OCI-LY7 (cell line): Measurements from ENCODE around the gene IMPA2. TPM values are rescaled to one million over a fixed set of nuclear protein-coding genes. Genes with fewer than 3 reads are reported as not detected.

Experiments
- BruUV-seq: library from RNA; stranded (reverse); fragments of 400-500 nt; replicated peaks from 2 replicates; lab custom pipeline; 2021; lab: Mats Ljungman, UMichigan
- CTCF ChIA-PET: fragments of 300-600 bp; sonication (Branson Sonifier 250); formaldehyde crosslinking; loops from one replicate; lab custom pipeline; 2022; ENCODE audit warnings: antibody characterized with exemption; ENCODE audit not compliant: unreplicated experiment; lab: Charles Lee
- POLR2A ChIA-PET: fragments of 300-600 bp; sonication (Branson Sonifier 250); formaldehyde crosslinking; loops from one replicate; lab custom pipeline; 2022; ENCODE audit warnings: antibody characterized with exemption; lab: Charles Lee
- DNase-seq: peaks from one replicate; pipeline ENCODE4 v3.0.0-alpha.2; 2015; ENCODE audit warnings: low spot score
- H2AFZ ChIP-seq: fragments of 200-600 bp; sonication (generic), shearing (Covaris generic); 2 replicates; pipeline ENCODE4 v1.6.1; 2014; ENCODE audit warnings: mild to moderate bottlenecking, antibody characterized with exemption, low read length, moderate library complexity
- H3K27ac ChIP-seq: fragments of 200-600 bp; sonication (generic); 2 replicates; pipeline ENCODE4 v1.5.1; 2014; ENCODE audit warnings: mixed run types, low read depth, mild to moderate bottlenecking, moderate library complexity, low read length, inconsistent platforms; ENCODE audit not compliant: poor library complexity, severe bottlenecking
- H3K36me3 ChIP-seq: fragments of 200-600 bp; sonication (generic); 2 replicates; pipeline ENCODE4 v1.6.1; 2014; ENCODE audit warnings: mild to moderate bottlenecking, antibody characterized with exemption, low read length, moderate library complexity, mixed read lengths; ENCODE audit not compliant: insufficient read depth
- H3K4me1 ChIP-seq: fragments of 200-600 bp; sonication (generic); 2 replicates; pipeline ENCODE4 v1.5.1; 2014; ENCODE audit warnings: mild to moderate bottlenecking, low read length; ENCODE audit not compliant: insufficient read depth, poor library complexity, severe bottlenecking
- H3K4me2 ChIP-seq: fragments of 200-600 bp; sonication (generic); 2 replicates; pipeline ENCODE4 v1.6.1; 2014; ENCODE audit warnings: mild to moderate bottlenecking, low read length
- H3K4me3 ChIP-seq: fragments of 200-600 bp; sonication (generic); 2 replicates; pipeline ENCODE4 v1.5.1; 2014; ENCODE audit warnings: mild to moderate bottlenecking, low read depth, low read length; ENCODE audit not compliant: poor library complexity, severe bottlenecking
- H3K79me2 ChIP-seq: fragments of 200-600 bp; sonication (generic); 2 replicates; pipeline ENCODE4 v1.6.1; 2016; ENCODE audit warnings: low read depth, mild to moderate bottlenecking, low read length, moderate library complexity, mixed read lengths; ENCODE audit not compliant: insufficient read depth
- H3K9me2 ChIP-seq: fragments of 200-600 bp; sonication (generic); 2 replicates; pipeline ENCODE4 v1.6.1; 2016; ENCODE audit warnings: mild to moderate bottlenecking, low read length, mixed read lengths; ENCODE audit not compliant: insufficient read depth
- H3K9me3 ChIP-seq: fragments of 200-600 bp; sonication (generic); 2 replicates; pipeline ENCODE4 v1.6.1; 2014; ENCODE audit warnings: mild to moderate bottlenecking, mixed run types, low read length, mixed read lengths
- H4K20me1 ChIP-seq: fragments of 200-600 bp; sonication (generic); 2 replicates; pipeline ENCODE4 v1.6.1; 2014; ENCODE audit warnings: mild to moderate bottlenecking, antibody characterized with exemption, low read length, moderate library complexity, mixed read lengths; ENCODE audit not compliant: insufficient read depth
- EZH2phosphoT487 ChIP-seq: fragments of 200-600 bp; sonication (generic); IDR thresholded peaks from 2 replicates; pipeline ENCODE4 v1.6.1; 2018; ENCODE audit warnings: low read depth, borderline replicate concordance, mild to moderate bottlenecking, mixed run types, antibody characterized with exemption, low read length, moderate library complexity, mixed read lengths
- intact Hi-C: fragments of 100-400 bp; cut with micrococcal nuclease; formaldehyde crosslinking; loops from one replicate; pipeline ENCODE4 v1.10.0; 2022; ENCODE audit not compliant: unreplicated experiment
- total RNA-seq, 2 experiments: library from RNA; depleted of rRNA in 1 of 2; stranded (reverse); fragments of >200 nt in 1 of 2; shearing (Covaris generic) in 1 of 2; gene quantifications; 2 replicates each; pipeline ENCODE4 v1.2.3, GENCODE V29; 2014 to 2022
- TF ChIP-seq, protein P1 (sequence below): fragments of 200-600 bp; sonication (generic); conservative IDR thresholded peaks from 2 replicates; pipeline ENCODE4 v1.5.1; 2014; ENCODE audit warnings: mild to moderate bottlenecking, antibody characterized with exemption, low read length, moderate library complexity, mixed read lengths

The IMPA2 gene
- total RNA-seq, 2 experiments from 2014 or later = 51.9 to 59.0 TPM

DNA sequence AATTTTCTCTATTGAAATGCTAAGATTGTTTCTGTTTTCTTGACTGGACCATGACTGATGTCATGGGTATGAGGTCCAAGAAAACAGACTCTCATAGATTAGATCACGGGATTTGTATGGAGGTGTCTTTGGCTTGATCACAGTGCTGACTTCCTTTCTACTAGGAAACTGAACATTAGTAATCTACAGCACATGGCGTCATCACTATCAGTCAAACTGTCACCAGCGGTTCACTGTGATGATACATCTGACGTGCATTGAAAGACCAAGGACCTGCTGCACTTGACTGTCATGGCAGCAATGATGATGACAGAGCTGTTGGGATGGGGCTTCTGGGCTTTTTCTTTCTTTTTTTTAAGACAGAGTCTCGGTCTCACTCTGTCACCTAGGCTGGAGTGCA, 28.2 kb upstream of the IMPA2 start:
- DNase-seq = no peak
- H3K4me1 ChIP-seq = no peaks in the 10 kb centered on the region
- CTCF ChIA-PET = no interaction called here
- H3K4me3 ChIP-seq = no peak overlapping the region
- no peaks in the 10 kb centered on the region for H4K20me1 ChIP-seq
- H3K36me3 ChIP-seq = no peaks in the 10 kb centered on the region
- H3K79me2 ChIP-seq = no peaks in the 10 kb centered on the region
- no peaks in the 10 kb centered on the region for H3K9me2 ChIP-seq
- H3K9me3 ChIP-seq = no peaks in the 10 kb centered on the region
- BruUV-seq = no TSS peak
- H2AFZ ChIP-seq = no peak overlapping the region
- no peak overlapping the region for H3K27ac ChIP-seq
- TF ChIP-seq EZH2phosphoT487 = no peak
- TF ChIP-seq, protein P1, sequence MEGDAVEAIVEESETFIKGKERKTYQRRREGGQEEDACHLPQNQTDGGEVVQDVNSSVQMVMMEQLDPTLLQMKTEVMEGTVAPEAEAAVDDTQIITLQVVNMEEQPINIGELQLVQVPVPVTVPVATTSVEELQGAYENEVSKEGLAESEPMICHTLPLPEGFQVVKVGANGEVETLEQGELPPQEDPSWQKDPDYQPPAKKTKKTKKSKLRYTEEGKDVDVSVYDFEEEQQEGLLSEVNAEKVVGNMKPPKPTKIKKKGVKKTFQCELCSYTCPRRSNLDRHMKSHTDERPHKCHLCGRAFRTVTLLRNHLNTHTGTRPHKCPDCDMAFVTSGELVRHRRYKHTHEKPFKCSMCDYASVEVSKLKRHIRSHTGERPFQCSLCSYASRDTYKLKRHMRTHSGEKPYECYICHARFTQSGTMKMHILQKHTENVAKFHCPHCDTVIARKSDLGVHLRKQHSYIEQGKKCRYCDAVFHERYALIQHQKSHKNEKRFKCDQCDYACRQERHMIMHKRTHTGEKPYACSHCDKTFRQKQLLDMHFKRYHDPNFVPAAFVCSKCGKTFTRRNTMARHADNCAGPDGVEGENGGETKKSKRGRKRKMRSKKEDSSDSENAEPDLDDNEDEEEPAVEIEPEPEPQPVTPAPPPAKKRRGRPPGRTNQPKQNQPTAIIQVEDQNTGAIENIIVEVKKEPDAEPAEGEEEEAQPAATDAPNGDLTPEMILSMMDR = no peak
- no peak overlapping the region for H3K4me2 ChIP-seq
- POLR2A ChIA-PET = no interaction called here
- intact Hi-C loops = no loop called here

DNA sequence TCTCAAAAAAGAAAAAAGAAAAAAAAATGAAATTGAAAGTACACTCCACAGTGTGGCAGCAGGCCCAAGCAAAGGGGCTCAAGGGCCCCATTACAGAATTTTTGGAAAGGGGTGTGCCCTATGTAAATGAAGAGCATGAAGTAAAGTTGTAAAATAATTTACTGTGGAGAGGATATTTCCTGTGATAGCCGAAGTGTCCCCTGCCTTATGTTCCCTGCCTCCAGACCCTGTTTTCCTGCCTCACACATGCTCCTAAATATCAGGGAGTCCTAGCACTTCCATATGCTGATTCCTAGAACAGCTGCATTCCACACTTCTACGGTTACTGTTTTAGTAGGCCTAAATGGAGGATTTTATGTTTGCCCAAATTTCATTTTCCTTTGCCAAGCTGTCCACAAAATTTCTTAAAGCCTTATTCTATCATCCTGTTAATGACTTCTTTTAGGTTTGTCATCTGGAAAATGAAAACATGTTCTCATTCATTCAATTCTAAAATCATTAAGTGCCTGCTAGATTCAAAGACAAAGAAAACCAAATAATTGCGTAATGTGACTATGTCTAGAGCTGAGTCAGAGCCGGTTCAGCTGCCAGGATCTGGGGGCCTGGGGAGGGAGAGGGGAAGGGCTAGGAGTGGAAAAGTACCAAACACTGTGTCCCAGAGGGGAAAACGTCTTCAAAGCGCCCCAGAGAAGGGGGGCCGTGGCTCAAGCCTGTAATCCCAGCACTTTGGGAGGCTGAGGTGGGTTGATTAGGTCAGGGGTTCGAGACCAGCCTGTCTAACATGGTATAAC, 25.9 kb upstream of the IMPA2 start:
- no peak overlapping the region for H3K4me3 ChIP-seq
- BruUV-seq = no TSS peak

More for the DNA sequence above, 25.9 kb upstream of the IMPA2 start:
- TF ChIP-seq EZH2phosphoT487 = no peak
- TF ChIP-seq, protein P1 = no peak
- ChIA-PET POLR2A (no interaction called here), CTCF (no interaction called here)
- Histone ChIP-seq H4K20me1 (no peaks in the 10 kb centered on the region), H3K4me1 (no peaks in the 10 kb centered on the region), H3K36me3 (no peaks in the 10 kb centered on the region), H3K9me3 (no peaks in the 10 kb centered on the region), H2AFZ (no peak overlapping the region), H3K27ac (no peak overlapping the region), H3K79me2 (no peaks in the 10 kb centered on the region), H3K9me2 (no peaks in the 10 kb centered on the region), H3K4me2 (no peak overlapping the region)
- intact Hi-C loops = no loop called here
- DNase-seq = no peak
